K562 (cell line): ENCODE results near the gene PPP1R14B. TPM values are rescaled to one million over a fixed set of nuclear protein-coding genes. Genes with fewer than 3 reads are reported as not detected.

Experiments used
- CBX5 ChIP-seq: IDR thresholded peaks from 2 replicates; pipeline ENCODE4 v1.6.1; 2014; ENCODE audit warnings: low read depth, borderline replicate concordance
- DNMT1 ChIP-seq: fragments of 450-650 bp; IDR thresholded peaks from 2 replicates; pipeline ENCODE4 v1.6.1; 2016; ENCODE audit warnings: antibody characterized with exemption, mild to moderate bottlenecking
- KDM4B ChIP-seq, 2 experiments: fragments of 450-650 bp in 1 of 2; sonication (generic) in 1 of 2; IDR thresholded peaks; 2 replicates each; pipeline ENCODE4 v1.6.1; 2016 to 2017; ENCODE audit warnings: borderline replicate concordance in 2 of 2, antibody characterized with exemption in 1 of 2, low read depth in 1 of 2, mild to moderate bottlenecking in 1 of 2
- MCM7 ChIP-seq, 2 experiments: fragments of 450-650 bp; IDR thresholded peaks; 2 replicates each; pipeline ENCODE4 v1.6.1; 2016 to 2018
- MGA ChIP-seq: fragments of 450-650 bp; IDR thresholded peaks from 2 replicates; pipeline ENCODE4 v1.6.1; 2016; ENCODE audit warnings: mild to moderate bottlenecking, moderate library complexity
- NFYB ChIP-seq: IDR thresholded peaks from 2 replicates; pipeline ENCODE4 v1.6.1; 2011; ENCODE audit warnings: mild to moderate bottlenecking, moderate library complexity; ENCODE audit not compliant: insufficient read length; ENCODE audit errors: extremely low read depth
- NR4A1 ChIP-seq, 2 experiments: fragments of 250-450 bp in 1 of 2; fragments of 450-650 bp in 1 of 2; sonication (Bioruptor Pico) in 1 of 2; IDR thresholded peaks; 2 replicates each; pipeline versions ENCODE4 v1.4.0 to v1.6.1; 2016 to 2020; ENCODE audit warnings: mild to moderate bottlenecking in 2 of 2, missing compliant biosample characterization in 1 of 2, missing genetic modification characterization in 1 of 2, moderate library complexity in 1 of 2
- POU5F1 ChIP-seq: fragments of 150-350 bp; IDR thresholded peaks from 2 replicates; pipeline ENCODE4 v1.6.1; 2014; ENCODE audit warnings: borderline replicate concordance, low read length, low read depth, mild to moderate bottlenecking; ENCODE audit not compliant: partially characterized antibody
- TAF1 ChIP-seq: IDR thresholded peaks from 2 replicates; pipeline ENCODE4 v1.6.1; 2011; ENCODE audit warnings: mild to moderate bottlenecking, low read length, moderate library complexity; ENCODE audit not compliant: insufficient read depth, control insufficient read depth, severe bottlenecking; ENCODE audit errors: extremely low read depth
- TOE1 ChIP-seq, 2 experiments: fragments of 450-650 bp in 1 of 2; sonication (generic) in 1 of 2; formaldehyde crosslinking in 1 of 2; IDR thresholded peaks; 2 replicates each; pipeline versions ENCODE4 v1.7.1 to v1.8.0; 2016 to 2022; ENCODE audit warnings: borderline replicate concordance in 2 of 2, mild to moderate bottlenecking in 2 of 2, antibody characterized with exemption in 1 of 2, inconsistent platforms in 1 of 2, low read depth in 1 of 2, missing genetic modification reagents in 1 of 2, moderate library complexity in 1 of 2
- XRCC5 ChIP-seq: fragments of 200-400 bp; formaldehyde crosslinking; IDR thresholded peaks from 2 replicates; pipeline ENCODE4 v1.6.1; 2017; ENCODE audit warnings: low read depth, mild to moderate bottlenecking, low read length
- ZNF174 ChIP-seq: fragments of 250-450 bp; sonication (Bioruptor Pico); IDR thresholded peaks from 2 replicates; pipeline ENCODE4 v1.4.0; 2020; ENCODE audit warnings: mild to moderate bottlenecking
- ZNF280A ChIP-seq: fragments of 450-650 bp; IDR thresholded peaks from 2 replicates; pipeline ENCODE4 v1.6.1; 2018; ENCODE audit warnings: mild to moderate bottlenecking, low read depth; ENCODE audit not compliant: partially characterized antibody
- polyA plus RNA-seq, 8 experiments: library from polyadenylated mRNA; depleted of rRNA in 4 of 8; stranded (reverse) in 5 of 8; unstranded in 3 of 8; fragments of >200 nt; fragmentation: Nextera tagmentation in 2 of 8; fragmentation: Illumina TruSeq in 1 of 8; extraction: Ambion mirVana in 2 of 8; extraction: Trizol in 1 of 8; gene quantifications; 2 replicates each; pipeline versions ENCODE4 v1.2.1 to v1.2.3, GENCODE V29; 2011 to 2014; ENCODE audit warnings: inconsistent platforms in 1 of 8, missing spikeins in 1 of 8
- total RNA-seq, 7 experiments: library from RNA; depleted of rRNA in 6 of 7; stranded (reverse); fragments of >200 nt in 6 of 7; fragmentation: Illumina TruSeq in 2 of 7; extraction: Trizol in 2 of 7; gene quantifications; 2 replicates each; pipeline versions ENCODE4 v1.2.1 to v1.2.3, GENCODE V29; 2011 to 2021; ENCODE audit warnings: low replicate concordance in 1 of 7

PPP1R14B gene
- total and polyA plus RNA-seq, 9 of the 15 experiments (the other 6 are each of a cell fraction or from before 2014, with no cell fraction given): 7.7 to 566 (median 212) TPM

GRCh38 chr11:64245797-64246620 is 734 bp downstream of the PPP1R14B start (continued):
- TF ChIP-seq NR4A1 (CRISPR knock-in tag; IDR thresholded peaks at IDR 0.05): no peak
- no peak for TF ChIP-seq NR4A1 (tag; IDR thresholded peaks at IDR 0.05)
- no peak for TF ChIP-seq DNMT1
- no peak for TF ChIP-seq XRCC5
- TF ChIP-seq ZNF174: no peak
- no peak for TF ChIP-seq MGA
- TF ChIP-seq TAF1: no peak
- TF ChIP-seq NFYB: no peak
- no peak for TF ChIP-seq MCM7 (IDR thresholded peaks at IDR 0.05)
- no peak for TF ChIP-seq KDM4B (IDR thresholded peaks at IDR 0.05; ENCODE audit: borderline replicate concordance in 2 of 2, low read depth in 1 of 2)
- TF ChIP-seq TOE1 (IDR thresholded peaks at IDR 0.05; ENCODE audit: borderline replicate concordance): peak; percentile 60; the same call in 1 of the 2 replicates
- TF ChIP-seq TOE1 (CRISPR knock-in tag; IDR thresholded peaks at IDR 0.05; ENCODE audit: borderline replicate concordance, low read depth): no peak
- TF ChIP-seq CBX5: no peak
- no peak for TF ChIP-seq ZNF280A
- no peak for TF ChIP-seq POU5F1
